GM19468 (cell line): ENCODE results near the gene CRAT.
"Not testable (repeated sequence)": the region's sequence is repeated elsewhere in the genome, so short reads cannot be mapped to it uniquely, and the experiment has no call there.

ENCODE experiments used
- ATAC-seq: cut with Tn5 transposase; IDR thresholded peaks from one replicate; pipeline ENCODE4 v1.9.1; 2021; ENCODE audit warnings: mild to moderate bottlenecking, moderate library complexity, moderate number of reproducible peaks; ENCODE audit not compliant: unreplicated experiment; ENCODE audit errors: extremely low read depth

The CRAT gene

DNA sequence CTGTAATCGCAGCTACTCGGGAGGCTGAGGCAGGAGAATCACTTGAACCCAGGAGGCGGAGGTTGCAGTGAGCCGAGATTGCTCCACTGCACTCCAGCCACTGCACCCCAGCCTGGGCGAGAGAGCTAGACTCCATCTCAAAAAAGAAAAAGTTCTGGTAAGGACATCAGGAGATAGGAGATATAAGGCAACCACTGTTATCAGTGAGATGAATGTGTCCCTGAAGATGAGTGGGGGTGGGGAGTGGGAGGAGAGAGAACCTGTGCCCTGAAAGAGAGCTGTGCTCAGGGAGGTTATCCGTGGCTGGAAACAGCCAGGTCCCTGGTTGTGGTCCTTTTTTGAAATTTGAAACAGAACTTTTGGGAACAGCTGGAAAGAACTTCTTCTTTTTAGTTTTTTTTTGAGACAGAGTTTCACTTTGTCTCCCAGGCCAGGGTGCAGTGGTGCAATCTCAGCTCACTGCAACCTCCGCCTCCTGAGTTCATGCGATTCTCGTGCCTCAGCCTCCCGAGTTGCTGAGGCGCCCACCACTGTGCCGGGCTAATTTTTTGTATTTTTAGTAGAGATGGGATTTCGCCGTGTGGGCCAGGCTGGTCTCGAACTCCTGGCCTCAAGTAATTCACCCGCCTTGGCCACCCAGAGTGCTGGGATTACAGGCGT, 3.2 kb upstream of the CRAT start:
- ATAC-seq, result no peak

DNA sequence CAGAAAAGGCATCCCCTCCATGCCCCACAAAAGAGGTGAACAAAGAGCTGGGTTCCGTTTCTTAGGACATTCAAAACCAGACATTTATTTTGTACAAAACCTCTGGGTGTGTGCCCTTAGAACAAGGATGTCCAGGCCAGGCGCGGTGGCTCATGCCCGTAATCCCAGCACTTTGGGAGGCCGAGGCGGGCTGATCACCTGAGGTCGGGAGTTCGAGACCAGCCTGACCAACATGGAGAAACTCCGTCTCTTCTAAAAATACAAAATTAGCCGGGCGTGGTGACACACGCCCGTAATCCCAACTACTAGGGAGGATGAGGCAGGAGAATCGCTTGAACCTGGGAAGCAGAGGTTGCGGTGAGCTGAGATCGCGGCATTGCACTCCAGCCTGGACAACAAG, 1.9 kb upstream of the CRAT start:
- ATAC-seq, result not testable (repeated sequence)

DNA sequence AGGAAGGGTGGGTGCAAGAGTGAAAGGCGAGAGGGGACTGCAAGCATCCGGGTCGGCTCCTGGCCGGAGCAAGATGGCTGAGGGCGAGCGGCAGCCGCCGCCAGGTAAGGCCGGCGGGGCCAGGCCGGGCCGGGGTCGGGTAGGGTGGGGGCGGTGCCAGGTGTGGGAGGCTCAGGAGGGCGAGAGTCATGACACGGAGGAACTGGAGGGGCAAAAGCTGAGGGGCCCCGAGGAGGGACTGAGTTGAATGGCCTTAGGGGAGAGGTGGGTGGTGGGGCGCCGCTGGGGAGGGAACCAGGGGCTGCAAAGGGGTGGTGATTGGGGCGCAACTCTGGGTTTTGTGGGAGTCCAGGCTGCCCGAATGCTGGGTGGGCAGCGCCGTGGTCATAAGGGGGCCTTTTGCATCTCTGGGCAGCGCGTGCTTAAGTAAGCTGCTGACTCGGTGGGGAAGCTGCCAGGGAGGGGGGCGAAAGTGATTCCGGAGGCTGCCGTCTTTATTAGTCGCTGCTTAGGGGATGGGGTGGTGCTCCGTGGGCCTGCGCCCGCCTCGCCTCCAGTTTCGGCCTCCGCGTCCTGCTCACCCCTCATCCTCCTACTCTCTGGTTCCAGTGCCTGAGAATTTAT, 1.0 kb upstream of the CRAT start:
- peak; percentile 12 for ATAC-seq

DNA sequence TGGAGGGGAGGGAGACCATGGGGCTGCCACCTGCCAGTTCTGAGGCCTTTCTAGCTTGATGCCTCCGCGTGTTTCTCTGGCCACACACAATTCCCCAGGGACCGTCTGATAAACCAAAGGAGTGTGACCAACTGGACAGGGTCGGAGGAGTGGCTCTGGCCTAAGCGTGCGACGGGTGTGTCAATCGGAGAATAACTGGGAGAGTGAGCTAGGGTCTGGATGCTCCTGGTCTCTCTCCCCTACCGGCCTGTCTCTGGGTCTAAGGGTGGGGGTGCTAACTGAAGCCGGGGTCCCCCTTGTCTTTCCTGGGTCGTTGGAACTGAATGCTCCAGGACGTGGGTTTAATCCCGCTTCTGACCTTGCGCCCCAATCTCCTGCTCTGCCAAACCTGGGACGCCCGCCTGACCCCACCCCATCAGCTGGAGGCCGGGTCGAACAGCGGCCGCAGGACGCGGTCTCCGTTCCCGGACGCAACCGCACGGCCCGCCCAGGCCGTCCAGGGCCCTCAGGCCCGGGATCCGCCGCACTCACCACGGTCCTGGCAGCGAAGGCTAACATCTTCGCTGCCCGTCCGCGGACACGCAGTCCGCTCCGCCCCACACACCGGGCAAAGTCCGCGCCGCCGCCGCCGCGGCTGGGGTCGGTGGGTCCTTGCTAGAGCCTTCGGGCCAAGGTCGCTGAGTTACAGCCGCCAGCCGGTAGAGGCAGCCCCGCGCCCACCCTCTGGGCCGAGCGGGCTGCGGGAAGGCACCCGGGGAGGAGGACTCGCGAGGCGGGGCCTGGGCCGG, 447 bp downstream of the CRAT start:
- ATAC-seq, result no peak

DNA sequence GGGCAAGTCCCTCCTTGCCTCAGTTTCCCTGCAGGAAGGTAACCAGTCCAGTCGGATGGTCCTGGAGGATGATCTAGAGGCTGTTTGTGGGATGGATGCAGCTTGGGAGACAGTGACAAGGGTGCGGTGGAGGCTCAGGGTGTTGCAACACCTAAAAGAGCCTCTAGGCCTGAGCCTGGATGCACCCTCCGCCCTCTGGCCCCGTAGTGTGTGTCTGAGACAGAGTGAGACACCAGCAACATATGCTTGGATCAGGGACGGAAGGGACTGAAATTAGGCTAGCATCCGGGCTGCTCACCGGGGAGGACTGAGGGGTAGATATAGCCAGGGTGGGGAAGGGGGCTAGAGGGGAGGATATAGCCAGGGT, 1.1 kb downstream of the CRAT start:
- no peak for ATAC-seq

DNA sequence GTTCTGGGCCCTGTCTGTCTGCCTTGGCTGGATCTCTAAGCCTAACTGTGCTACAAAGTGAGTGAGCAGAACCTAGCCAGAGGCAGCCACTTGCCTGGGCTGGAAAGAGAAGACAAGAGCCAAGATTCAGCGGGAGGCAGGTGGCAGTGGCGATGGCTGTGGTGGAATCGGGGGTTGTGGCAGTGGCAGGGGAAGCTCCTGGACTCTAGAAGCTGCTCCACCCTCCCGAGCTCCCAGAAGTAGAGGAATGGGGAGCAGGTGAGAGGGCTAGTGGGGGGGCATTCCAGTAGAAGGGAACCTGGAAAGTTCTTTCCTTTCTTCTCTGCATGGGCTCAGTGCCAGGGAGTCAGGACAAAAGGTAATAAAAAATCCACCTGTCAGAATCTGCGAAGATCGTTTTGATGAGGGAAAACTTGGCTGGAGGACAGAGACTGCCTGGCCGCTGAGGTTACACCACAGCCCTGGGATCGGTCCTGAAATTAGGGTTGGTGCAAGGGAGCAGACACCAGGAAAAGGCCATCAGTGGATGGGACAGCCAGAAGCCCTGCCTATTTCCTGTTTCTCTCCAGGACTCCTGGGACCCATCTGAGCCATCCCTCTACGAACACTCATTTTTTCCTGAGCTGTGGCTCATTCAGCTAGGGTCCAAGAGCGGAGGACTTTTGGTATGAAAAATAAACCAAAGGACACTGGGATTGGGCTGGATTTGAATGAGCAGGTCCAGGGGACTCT, 1.6 kb downstream of the CRAT start:
- ATAC-seq, result no peak

DNA sequence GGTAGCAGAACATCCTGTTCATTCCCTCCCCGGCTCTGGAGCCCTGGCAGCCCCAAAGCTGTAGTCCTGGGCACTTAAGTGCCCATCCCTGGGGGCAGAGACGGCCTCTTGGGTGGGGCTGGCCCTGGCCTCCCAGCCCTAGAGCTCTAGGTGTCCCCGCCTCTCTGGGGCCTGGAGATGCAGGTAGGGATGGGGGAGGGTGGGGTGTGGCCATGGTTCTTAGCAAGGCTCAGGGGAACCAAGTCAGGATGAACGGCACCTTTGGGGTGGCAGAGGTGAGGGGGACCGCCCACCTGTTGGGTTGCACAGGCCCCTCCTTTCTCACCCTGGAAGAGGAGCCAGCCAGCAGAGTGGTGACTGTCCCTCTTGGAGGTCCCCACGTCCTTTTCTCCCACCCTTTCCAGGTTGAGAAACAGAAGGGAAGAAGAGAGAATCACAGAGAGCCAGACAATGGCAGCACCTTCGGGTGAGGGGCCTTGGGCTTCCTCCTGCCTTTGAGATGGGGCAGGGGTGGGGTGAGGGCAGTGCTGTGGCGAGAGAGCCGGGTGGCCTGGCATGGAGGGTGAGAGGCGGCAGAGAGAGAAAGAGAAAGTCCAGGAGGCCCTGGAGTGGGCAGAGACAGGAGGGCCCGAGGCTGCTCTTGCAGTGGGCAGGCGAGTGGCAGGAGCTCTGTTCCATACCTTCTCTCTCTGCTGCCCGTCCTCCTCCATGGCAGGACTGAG, 2.3 kb downstream of the CRAT start:
- ATAC-seq, result no peak

DNA sequence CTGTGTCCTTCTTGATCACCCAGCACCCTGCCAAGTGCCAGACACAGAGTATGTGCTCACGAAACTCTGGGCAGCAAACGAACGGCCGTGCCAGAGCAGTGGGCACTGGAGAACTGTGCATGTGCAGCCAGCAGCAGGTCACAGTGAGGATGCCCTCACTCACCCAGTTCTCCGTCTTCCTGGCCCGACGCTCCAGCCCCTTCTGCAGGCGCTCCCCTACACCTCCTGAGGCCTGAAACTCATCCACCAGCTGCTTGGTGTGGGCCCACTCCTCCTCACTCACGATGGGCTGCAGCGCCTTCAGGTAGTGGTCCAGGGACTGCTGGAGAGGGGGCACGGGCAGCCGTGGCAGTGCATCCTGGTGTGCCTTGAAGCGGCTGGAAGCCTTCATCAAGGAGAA, 2.9 kb downstream of the CRAT start:
- no peak for ATAC-seq

DNA sequence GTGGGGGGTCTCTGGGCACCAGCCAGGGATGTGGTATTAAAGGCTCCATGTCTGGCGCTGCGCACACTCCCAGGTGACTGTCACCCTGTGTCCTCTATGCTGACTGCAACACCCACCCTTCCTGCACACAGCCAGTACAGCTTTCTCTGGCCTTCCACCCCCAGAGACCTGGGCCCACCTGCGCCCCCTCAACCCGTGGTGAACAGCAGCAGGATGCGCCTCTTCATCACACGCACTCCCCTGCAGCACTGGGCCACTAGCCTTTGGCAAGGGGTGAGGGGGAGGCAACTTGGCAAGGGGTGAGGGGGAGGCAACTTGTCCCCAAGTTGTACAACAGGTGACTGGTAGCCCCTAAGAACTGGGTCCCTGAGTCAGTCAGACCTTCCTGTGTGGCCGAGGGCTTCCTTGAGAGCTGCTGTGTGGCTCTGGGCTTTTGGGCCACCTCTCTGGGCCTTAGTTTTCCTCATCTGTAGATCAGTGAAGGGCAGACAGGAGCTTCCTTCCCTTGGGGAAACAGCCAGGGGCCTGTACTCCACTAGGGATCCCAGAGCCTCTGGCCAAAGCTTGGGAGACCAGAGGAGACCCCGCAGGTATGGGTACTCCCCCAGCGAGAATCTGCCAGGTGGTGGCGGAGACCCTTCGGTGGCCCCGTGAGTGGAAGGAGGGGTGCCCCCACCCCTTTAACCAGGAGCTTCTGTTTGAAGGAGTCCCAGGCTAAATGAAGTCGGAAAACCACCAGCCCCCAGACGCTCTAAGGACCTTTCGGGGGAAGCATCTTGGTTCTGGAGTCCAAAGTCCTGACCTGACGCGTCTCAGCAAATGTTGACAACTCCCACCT, 4.5 kb downstream of the CRAT start:
- ATAC-seq, result no peak

DNA sequence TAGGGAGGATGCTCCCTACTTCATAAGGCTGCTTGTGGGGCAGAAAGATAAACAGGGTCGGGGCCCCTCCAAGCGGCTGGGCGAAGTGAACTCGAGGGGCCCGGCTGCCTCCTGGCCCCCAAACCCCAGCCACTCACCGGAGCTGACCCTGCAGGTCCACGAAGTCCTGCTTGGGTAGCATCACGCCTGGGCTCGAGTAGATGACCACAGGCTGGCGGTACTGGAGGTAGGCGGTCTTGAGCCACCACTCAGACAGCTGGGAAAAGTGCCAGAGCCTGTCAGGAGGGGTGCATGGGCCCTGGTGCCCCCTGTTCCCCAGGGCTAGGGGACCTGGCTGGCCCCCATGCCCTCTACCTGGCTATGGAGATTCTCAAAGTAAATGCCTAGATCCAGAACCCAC, 6.5 kb downstream of the CRAT start:
- no peak for ATAC-seq

DNA sequence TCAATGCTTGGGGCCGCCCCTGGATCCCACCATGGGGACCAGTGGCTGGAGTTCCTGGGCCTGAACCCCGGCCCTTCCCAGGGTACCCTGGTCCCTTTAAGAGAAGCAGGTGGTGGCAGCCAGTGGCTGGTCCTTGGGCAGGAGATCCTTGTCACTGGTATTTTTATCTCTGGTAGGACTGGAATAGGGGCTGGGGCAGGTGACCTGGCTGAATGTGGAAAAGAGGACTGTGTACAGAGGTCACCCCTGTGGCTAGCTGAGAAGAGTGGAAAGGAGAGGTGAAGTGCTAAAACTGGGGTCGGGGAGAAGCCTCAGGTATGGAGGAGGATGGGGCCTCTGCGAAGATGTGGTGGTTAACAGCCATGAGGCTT, 7.0 kb downstream of the CRAT start:
- no peak for ATAC-seq

DNA sequence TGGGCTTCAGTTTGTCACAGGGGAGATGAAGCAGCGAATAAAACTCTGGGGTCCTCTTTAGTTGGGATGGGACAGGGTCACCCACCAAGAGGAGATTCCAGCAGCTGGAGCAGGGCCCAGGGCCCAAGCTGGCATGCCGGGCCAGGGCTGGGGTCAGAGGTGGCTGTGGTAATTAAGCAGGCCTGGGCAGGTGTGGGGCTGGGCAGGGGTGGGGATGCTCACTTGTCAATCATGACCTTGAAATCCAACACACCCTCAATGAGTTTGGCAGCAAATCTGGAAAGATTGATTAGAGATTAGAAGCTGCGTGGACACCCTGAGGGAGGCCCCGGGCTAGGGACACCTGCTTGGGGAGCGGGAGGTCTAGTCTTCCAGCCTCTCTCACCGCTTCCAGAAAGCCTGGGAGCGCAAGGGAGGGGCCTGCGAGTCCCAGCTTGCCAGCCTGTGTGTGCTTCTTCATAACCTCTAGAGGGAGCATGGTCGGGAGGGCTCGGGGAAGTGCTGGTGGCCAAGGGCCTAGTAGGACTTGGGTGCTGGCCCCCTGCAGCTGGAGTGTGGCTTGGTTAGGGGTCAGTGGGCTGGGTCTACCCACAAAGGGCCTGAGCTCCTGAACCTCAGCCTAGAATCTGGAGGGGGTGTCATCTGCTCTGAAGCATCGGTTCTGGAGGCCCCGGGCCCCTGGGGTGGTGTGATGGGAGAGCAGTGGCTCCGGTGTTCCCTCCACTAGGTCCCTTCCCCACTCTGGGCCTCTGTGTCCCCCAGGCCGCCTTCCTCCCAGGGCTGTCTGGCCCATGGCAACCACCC, 7.6 kb downstream of the CRAT start:
- no peak for ATAC-seq

DNA sequence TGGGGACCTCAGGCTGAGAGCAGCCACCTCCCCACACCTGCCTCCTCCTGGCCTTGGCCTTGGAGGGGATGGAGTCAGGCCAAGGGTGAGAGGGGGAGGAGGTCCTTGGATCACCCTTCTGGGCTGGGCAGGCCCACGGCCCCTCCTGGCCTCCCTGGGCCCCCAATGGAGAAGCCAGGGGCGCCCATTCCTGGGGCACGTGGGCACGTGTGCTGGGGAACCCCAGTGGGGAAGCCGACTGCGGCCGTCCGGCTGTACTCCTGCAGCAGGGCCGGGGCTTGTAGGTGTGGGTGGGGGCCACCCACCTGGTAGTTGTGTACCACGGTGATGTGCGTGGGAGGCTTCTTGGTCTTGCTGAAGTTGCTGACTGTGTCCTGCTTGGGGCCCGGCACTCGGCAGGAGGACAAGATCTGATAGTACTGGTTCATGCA, 8.5 kb downstream of the CRAT start:
- no peak for ATAC-seq

DNA sequence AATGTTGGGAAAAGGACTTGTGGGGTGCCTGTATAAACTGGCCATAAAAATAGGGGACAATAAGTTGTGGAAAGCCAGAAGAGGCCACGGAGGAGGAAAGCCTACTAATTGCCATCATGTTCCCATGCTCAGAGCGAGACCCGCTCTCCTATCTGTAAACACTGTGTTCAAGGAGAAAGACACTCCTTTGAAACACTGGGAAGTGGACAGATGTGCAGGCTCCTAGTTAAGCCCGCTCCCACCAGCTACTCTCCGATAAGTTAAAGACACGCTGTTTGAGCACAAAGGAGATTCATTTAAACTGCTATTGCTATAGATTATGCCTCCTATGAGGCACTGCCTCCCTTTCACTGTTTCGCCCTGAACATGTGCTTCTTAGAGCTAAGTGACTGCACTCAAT, 9.3 kb downstream of the CRAT start:
- ATAC-seq, result no peak

DNA sequence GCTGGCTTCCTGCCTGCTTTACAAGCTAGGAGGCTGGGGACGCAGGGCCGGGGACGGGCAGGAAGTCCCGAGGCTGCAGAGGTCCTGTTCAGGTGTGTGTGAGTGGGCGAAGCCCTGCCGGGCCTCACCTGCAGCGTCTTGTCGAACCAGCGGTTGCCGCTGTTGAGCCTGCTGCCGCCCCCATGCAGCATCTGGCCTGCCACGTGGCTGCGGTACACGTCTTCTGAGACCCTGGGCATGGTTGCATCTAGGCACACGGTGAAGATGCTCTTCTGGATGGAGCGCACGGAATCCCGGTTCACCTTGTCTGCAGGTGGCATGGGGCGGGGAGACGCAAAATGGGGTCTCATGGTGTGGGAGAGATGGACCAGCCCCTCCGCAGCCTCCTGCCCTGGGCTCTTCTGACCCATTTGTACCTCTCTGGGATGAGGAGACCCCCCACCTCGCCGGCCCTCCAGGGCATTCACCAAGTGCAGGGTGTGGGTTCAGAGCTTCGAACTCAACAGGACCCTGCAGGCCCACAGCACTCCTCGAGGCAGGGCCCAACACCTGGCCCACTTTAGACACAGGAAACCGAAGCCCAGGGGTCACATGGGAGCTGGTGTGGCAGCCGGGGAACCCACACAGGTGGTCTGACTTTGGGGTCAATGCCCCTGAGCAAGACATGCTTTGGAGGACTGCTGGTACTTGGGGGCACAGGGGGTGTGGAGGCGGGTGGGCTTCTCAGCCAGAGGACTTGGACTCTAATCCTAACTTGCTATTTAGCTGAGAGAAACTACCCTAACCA, 10.0 kb downstream of the CRAT start:
- no peak for ATAC-seq

DNA sequence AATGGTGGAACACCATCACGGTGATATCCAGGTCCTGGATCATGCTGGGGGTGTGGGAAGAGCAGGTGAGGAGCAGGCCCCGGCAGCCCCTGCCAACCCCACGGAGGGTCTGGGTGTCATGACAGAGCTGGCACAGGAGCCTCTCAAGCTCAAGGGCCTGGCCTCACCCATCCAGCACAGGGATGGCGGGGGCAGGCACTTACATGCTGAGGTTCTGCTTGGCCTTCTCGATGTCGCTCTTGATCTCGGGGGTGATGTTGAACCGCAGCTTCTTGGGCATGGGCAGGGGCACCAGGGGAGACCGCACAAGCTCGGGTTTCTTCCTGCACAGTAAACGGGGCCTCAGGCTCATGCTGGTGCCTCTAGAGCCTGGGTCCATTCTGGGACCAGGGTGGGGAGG, 12.3 kb downstream of the CRAT start:
- no peak for ATAC-seq

DNA sequence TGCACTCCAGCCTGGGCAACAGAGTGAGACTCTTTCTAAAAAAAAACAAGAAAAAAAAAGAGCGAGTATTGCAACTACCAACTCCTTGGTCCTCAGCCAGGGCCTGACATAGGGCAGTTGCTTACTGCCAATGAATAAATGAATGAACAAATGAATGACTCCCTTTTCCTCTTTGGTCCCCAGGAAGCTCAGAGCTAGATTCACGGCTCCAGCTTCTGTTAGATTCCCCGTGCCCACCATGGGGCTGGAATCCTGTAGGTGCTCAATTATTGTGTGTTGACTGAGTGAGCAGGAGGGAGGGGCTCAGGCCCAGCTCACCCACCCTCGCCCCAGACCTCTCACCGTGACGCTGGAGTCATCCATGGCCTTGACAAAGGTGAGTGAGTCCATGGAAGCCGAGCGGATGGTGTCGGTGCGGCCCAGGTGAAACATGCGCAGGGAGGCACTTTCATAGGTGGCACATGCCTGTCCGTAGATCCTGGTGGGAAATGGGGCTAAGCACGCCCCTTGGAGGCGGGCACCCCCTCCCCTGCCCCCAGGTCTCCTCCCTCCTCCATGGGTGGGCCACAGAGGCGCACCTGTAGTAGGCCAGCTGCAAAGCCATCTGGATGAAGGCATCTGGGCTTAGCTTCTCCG, 12.8 kb downstream of the CRAT start:
- no peak for ATAC-seq
